Right atrium auricular region (tissue), 2 donors: Measurements from ENCODE around the gene BMP8A. TPM values are rescaled to one million over a fixed set of nuclear protein-coding genes. Genes with fewer than 3 reads are reported as not detected.
"Not testable (repeated sequence)": the region's sequence is repeated elsewhere in the genome, so short reads cannot be mapped to it uniquely, and the experiment has no call there.

ENCODE experiments used
- DNase-seq: peaks from one replicate; pipeline ENCODE4 v3.0.0-alpha.2; 2019; ENCODE audit warnings: low spot score
- H3K27ac ChIP-seq, 2 donors: fragments of 200-600 bp; sonication (generic); 1 replicate in 1 of 2; 2 replicates in 1 of 2; pipeline ENCODE4 v1.5.1; 2016 to 2019
- H3K27me3 ChIP-seq, 2 donors: fragments of 200-600 bp; sonication (generic); one replicate each; pipeline versions ENCODE4 v1.5.1 to v1.6.0; 2017 to 2019
- H3K36me3 ChIP-seq: fragments of 200-600 bp; sonication (generic); one replicate; pipeline ENCODE4 v1.5.1; 2016
- H3K4me1 ChIP-seq, 2 donors: fragments of 200-600 bp; sonication (generic); one replicate each; pipeline versions ENCODE4 v1.5.1 to v1.6.0; 2017 to 2019
- H3K4me3 ChIP-seq, 2 donors: fragments of 200-600 bp; sonication (generic); 1 replicate in 1 of 2; 2 replicates in 1 of 2; pipeline ENCODE4 v1.5.1; 2017 to 2019; ENCODE audit warnings: mild to moderate bottlenecking in 1 of 2, moderate library complexity in 1 of 2
- H3K9me3 ChIP-seq, 2 donors: fragments of 200-600 bp; sonication (generic); one replicate each; pipeline ENCODE4 v1.5.1; 2019
- total RNA-seq, 2 donors: library from RNA; depleted of rRNA; stranded (reverse); fragments of >200 nt; gene quantifications; one replicate each; pipeline ENCODE4 v1.1.0, GENCODE V29; 2016
- TF ChIP-seq, protein P1 (sequence below), 2 donors: fragments of 200-600 bp; sonication (generic); IDR thresholded peaks; one replicate each; pipeline ENCODE4 v1.5.1; 2019; ENCODE audit warnings: antibody characterized with exemption in 2 of 2

BMP8A gene
- total RNA-seq, 2 donors from 2014 or later = 1.4 to 3.2 TPM

DNA sequence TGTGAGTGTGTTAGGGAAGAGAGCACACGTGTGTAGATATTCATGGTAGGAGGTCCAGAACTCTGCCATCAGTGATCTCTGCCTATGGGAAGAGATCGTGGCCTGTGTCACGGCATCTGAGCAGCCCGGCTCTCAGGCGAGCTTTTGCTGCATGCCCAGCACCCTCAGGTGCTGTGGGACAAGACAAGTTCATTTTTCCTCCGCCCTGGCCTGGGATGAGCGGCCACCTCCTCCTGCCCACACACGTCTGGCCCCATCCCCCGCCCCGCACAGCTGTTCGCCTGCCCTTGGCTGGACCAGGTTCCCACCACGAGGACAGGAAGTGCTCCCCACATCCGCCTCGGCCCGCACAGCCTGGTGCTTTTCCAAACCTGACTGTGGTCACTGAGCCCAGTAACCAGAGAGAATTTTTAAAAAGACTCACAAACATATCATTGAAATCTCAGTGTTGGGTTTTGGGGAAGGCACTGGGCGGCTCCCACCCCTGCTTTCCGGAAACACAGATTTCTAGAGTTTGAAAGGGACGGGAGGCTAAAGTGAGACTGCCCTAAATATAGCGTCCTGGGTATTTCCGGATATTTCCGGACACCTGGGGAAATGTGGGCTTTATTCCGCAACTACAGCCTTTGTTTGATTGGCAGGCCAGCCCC is 18.0 kb downstream of the BMP8A start:
- no peak overlapping the region for H3K4me3 ChIP-seq
- TF ChIP-seq, protein P1, sequence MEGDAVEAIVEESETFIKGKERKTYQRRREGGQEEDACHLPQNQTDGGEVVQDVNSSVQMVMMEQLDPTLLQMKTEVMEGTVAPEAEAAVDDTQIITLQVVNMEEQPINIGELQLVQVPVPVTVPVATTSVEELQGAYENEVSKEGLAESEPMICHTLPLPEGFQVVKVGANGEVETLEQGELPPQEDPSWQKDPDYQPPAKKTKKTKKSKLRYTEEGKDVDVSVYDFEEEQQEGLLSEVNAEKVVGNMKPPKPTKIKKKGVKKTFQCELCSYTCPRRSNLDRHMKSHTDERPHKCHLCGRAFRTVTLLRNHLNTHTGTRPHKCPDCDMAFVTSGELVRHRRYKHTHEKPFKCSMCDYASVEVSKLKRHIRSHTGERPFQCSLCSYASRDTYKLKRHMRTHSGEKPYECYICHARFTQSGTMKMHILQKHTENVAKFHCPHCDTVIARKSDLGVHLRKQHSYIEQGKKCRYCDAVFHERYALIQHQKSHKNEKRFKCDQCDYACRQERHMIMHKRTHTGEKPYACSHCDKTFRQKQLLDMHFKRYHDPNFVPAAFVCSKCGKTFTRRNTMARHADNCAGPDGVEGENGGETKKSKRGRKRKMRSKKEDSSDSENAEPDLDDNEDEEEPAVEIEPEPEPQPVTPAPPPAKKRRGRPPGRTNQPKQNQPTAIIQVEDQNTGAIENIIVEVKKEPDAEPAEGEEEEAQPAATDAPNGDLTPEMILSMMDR (IDR thresholded peaks at IDR 0.05) = no peak
- no peaks in the 10 kb centered on the region for H3K4me1 ChIP-seq
- no peak overlapping the region for H3K27ac ChIP-seq
- no peak for DNase-seq
- H3K27me3 ChIP-seq = no peaks in the 10 kb centered on the region
- no peaks in the 10 kb centered on the region for H3K9me3 ChIP-seq
- H3K36me3 ChIP-seq = no peaks in the 10 kb centered on the region

DNA sequence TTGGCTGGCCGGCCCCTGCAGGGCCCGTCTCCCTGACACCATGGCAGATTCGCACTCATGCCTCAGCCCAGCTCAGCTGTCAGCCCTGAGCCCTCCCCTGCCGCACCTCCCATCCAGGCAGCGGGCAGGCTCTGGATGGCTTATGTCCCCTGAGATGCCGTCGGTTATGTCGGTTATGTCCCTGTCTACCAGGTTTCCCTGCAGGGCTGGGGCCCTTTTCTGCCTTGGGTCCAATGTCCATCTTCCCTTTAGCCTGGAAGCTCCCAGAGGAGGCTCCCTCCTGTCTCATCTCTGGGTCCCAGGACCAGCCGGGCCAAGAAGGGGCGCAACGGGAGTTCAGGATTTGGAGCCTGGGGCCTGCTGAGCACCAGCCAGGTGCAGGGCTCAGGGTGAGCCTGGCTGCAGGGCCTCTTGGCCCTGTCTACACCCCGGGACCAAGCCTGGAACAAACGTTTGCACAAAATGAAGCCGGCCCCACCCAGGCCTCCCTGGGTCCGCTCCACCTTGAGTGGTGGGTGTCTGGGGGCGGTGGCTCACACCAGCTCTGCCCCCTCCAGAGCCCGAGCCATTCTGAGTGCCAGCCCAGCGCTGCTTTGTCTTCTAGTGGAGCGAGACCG is 19.2 kb downstream of the BMP8A start:
- H3K27me3 ChIP-seq, H3K9me3 ChIP-seq, H3K4me3 ChIP-seq, H3K36me3 ChIP-seq, H3K27ac ChIP-seq, H3K4me1 ChIP-seq, DNase-seq: not testable (repeated sequence)

DNA sequence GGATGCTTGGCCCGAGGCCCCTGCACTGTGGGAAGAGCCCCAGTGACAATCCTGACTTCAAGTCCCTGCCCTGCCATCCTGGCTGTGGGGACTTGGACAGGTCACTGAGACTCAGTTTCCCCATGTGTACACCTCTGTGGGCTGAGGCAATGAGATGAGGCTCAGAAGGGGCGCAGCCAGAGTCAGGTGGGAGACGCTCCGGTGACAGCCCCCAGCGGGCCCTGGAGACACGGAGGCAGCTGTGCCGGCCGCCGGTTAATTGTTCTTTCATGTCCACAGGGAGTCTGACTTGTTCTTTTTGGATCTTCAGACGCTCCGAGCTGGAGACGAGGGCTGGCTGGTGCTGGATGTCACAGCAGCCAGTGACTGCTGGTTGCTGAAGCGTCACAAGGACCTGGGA is 20.0 kb downstream of the BMP8A start:
- DNase-seq = not testable (repeated sequence)

DNA sequence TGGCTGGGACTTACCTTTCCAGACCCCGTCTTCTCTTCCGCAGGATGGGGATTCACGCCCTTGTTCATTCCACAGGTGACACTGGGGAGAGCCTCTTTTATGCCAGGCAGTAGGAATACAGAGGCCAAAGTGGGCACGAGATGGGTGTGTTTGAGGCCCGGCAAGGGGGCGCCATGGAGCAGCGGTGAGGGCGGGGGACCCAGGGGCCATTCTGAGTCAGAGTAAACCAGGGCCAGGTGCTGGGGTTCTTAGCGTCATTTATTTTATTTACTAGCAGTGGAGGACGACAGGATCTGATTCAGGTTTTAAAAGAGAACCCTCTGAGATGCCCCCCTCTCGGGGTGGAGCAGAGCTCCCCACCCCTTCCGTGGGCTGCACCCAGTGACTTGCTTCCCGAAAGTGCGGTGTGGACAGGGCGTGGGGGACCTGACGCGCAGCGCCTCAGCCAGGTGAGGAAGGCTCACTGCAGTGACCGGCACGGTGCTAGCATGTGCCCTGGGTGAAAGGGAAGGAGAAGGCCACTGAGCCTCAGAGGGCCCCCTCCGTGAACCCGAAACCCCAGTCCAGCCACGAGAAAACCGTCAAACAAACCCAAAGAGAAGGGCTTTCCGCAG is 20.9 kb downstream of the BMP8A start:
- H3K4me3 ChIP-seq, DNase-seq, H3K9me3 ChIP-seq, H3K27me3 ChIP-seq, H3K27ac ChIP-seq, H3K4me1 ChIP-seq, H3K36me3 ChIP-seq: not testable (repeated sequence)

More for the DNA sequence above, 20.0 kb downstream of the BMP8A start:
- H3K4me1 ChIP-seq, H3K27me3 ChIP-seq, H3K36me3 ChIP-seq, H3K27ac ChIP-seq, H3K9me3 ChIP-seq, H3K4me3 ChIP-seq: not testable (repeated sequence)

DNA sequence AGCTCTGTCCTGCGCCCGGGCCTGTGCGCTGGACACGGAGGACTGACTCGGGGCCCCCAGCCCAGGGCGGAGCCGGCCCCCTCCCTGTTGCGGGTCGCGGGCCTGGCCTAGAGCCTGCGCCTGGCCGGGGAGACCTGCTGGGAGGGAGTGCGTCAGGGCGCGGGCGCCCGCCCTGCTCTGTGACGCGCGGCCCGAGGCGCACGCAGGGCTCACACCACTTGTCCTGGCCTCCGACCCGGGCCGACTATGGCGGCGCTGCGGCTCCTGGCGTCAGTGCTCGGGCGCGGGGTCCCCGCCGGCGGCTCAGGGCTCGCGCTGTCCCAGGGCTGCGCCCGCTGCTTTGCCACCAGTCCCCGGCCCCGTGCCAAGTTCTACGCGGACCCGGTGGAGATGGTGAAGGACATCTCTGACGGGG is 23.3 kb downstream of the BMP8A start:
- peak overlapping the region; percentile 55 to 74 for H3K27ac ChIP-seq
- not testable (repeated sequence) for DNase-seq
- H3K4me3 ChIP-seq = peak overlapping the region; percentile 21 to 39

DNA sequence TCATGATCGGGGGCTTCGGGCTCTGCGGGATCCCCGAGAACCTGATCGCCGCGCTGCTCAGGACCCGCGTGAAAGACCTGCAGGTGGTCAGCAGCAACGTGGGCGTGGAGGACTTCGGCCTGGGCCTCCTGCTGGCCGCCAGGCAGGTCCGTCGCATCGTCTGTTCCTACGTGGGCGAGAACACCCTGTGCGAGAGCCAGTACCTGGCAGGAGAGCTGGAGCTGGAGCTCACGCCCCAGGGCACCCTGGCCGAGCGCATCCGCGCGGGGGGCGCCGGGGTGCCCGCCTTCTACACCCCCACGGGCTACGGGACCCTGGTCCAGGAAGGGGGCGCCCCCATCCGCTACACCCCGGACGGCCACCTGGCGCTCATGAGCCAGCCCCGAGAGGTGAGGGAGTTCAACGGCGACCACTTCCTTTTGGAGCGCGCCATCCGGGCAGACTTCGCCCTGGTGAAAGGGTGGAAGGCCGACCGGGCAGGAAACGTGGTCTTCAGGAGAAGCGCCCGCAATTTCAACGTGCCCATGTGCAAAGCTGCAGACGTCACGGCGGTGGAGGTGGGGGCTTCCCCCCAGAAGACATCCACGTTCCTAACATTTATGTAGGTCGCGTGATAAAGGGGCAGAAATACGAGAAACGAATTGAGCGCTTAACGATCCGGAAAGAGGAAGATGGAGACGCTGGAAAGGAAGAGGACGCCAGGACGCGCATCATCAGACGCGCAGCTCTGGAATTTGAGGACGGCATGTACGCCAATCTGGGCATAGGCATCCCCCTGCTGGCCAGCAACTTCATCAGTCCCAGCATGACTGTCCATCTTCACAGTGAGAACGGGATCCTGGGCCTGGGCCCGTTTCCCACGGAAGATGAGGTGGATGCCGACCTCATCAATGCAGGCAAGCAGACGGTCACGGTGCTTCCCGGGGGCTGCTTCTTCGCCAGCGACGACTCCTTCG is 24.0 kb downstream of the BMP8A start:
- not testable (repeated sequence) for H3K4me1 ChIP-seq, DNase-seq, H3K27me3 ChIP-seq, H3K36me3 ChIP-seq, H3K9me3 ChIP-seq
- peak overlapping the region; percentile 55 to 74 for H3K27ac ChIP-seq
- H3K4me3 ChIP-seq = peak overlapping the region; percentile 21 to 39

More for the DNA sequence above, 23.3 kb downstream of the BMP8A start:
- H3K9me3 ChIP-seq, H3K4me1 ChIP-seq, H3K36me3 ChIP-seq, H3K27me3 ChIP-seq: not testable (repeated sequence)

DNA sequence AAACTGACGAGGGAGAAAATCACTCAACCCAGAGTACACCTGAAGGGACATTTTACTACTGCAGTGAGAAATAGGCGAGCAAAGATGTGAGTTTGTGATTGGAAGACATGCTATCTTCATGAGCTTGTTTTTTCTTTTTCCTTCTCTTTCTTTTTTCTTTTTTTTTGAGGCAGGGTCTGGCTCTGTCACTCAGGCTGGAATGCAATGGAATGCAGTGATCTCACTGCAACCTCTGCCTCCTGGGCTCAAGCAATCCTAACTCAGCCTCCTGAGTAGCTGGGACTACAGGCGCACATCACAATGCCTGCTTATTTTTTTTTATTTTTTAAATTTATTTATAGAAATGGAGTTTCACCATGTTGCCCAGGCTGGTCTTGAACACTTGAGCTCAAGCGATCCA is 25.4 kb downstream of the BMP8A start:
- not testable (repeated sequence) for H3K27ac ChIP-seq, H3K9me3 ChIP-seq, H3K27me3 ChIP-seq, H3K4me1 ChIP-seq, H3K36me3 ChIP-seq, H3K4me3 ChIP-seq, DNase-seq

DNA sequence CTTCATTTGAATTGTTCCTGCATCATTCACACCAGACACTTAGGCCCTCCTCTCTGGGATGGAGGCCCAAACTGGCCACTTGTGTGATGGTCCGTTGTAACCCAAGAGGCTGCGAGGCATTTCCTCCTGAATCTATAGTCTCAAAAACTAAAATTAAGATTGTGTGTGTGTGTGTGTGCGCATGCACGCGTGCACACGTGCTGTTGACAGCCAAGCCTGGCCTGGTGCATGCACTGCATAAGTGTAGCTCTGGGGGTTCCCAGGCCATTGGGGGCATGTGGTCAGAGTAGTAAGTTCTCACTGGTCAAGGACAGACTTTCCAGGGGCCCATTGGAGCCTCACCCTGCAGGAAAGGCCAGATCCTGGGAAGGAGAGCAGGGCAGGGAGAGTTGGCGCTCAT is 26.5 kb downstream of the BMP8A start:
- H3K36me3 ChIP-seq, H3K4me3 ChIP-seq, DNase-seq, H3K4me1 ChIP-seq, H3K27me3 ChIP-seq, H3K27ac ChIP-seq, H3K9me3 ChIP-seq: not testable (repeated sequence)

DNA sequence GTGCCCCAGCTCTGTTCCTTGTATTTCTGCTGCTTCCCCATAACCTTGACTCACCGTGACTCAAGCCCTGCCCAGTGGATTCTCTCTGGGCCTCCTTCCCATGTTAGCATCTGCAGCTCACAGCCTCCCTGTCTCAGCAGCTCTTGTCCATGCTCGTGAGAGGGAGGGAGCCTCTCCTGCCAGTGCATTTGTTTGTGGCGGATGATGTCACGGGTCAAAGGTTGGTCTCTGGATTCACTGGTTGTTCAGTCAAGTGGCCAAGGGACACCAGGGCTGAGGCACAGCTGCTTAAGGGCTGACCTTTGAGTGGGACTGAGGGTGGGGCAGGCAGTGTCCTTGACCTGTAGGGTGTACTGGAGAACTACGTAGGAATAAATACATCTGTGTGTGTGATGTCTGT is 27.9 kb downstream of the BMP8A start:
- H3K4me3 ChIP-seq, H3K36me3 ChIP-seq, DNase-seq, H3K27me3 ChIP-seq, H3K9me3 ChIP-seq, H3K27ac ChIP-seq, H3K4me1 ChIP-seq: not testable (repeated sequence)

DNA sequence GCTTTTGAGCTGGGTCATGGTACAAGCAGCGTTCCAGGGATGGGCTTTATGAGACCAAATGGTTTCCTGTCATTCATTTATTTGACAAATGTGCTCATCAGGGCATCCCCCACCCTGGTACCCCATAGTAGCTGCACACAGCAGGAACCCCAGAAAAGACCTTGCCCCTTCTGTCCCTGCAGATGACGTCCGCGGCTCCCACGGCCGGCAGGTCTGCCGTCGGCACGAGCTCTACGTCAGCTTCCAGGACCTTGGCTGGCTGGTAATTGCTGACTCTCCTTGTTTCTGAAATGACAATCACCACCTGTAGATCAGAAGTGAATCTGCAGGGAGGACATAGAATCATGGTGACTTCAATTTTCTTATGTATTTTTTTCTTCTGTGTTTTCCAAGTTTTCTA is 30.8 kb downstream of the BMP8A start:
- not testable (repeated sequence) for H3K36me3 ChIP-seq, H3K9me3 ChIP-seq, DNase-seq, H3K4me3 ChIP-seq, H3K27me3 ChIP-seq, H3K27ac ChIP-seq, H3K4me1 ChIP-seq
